ENCODE data around the gene DCDC1. TPM values are rescaled to one million over a fixed set of nuclear protein-coding genes. Genes with fewer than 3 reads are reported as not detected.
"Not testable (repeated sequence)": the region's sequence is repeated elsewhere in the genome, so short reads cannot be mapped to it uniquely, and the experiment has no call there.

Gene DCDC1
- total and polyA plus RNA-seq, 4 experiments from 2014 or later, result 0.14 to 0.29 (median 0.17) TPM; not detected in 1

GRCh38 chr11:30983143-30983542 lies 386.4 kb downstream of the DCDC1 start:
- peaks cover under 1 to 1% of the 10 kb centered on the region in 2 donors for H3K27me3 Mint-ChIP-seq
- intact Hi-C loops (cut with micrococcal nuclease), result no loop called here
- Histone ChIP-seq H3K9me3 (ENCODE audit: control insufficient read depth in 1 of 2, low read length in 2 of 2) (no peaks in the 10 kb centered on the region), H3K36me3 (ENCODE audit: insufficient read depth, low read length) (no peaks in the 10 kb centered on the region), H3K4me3 (ENCODE audit: low read length in 2 of 2) (no peak overlapping the region), H3K27me3 (ENCODE audit: insufficient read depth, low read length) (no peaks in the 10 kb centered on the region), H3K4me1 (ENCODE audit: insufficient read depth, low read length) (no peaks in the 10 kb centered on the region), H3K27ac (ENCODE audit: low read depth, low read length) (no peak overlapping the region)
- ChIA-PET POLR2A (ENCODE audit: partially characterized antibody) (no interaction called here), CTCF (ENCODE audit: partially characterized antibody) (no interaction called here)
- H3K9me3 Mint-ChIP-seq, result peaks cover 0 to 9% (median 0%) of the 10 kb centered on the region in 8 donors
- no peak overlapping the region for H3K4me3 Mint-ChIP-seq
- H3K4me1 Mint-ChIP-seq, result no peaks in the 10 kb centered on the region
- H3K27ac Mint-ChIP-seq, result no peak overlapping the region
- no peak for DNase-seq
- H3K36me3 Mint-ChIP-seq, result no peaks in the 10 kb centered on the region

- POLR2A ChIA-PET (ENCODE audit: partially characterized antibody), result no interaction called here
- CTCF ChIA-PET (ENCODE audit: partially characterized antibody), result no interaction called here
- no peak for DNase-seq
- Histone ChIP-seq H3K27me3 (ENCODE audit: insufficient read depth, low read length) (no peaks in the 10 kb centered on the region), H3K9me3 (ENCODE audit: control insufficient read depth in 1 of 2, low read length in 2 of 2) (no peaks in the 10 kb centered on the region), H3K27ac (ENCODE audit: low read depth, low read length) (no peak overlapping the region), H3K4me1 (ENCODE audit: insufficient read depth, low read length) (no peaks in the 10 kb centered on the region), H3K4me3 (ENCODE audit: low read length in 2 of 2) (no peak overlapping the region), H3K36me3 (ENCODE audit: insufficient read depth, low read length) (no peaks in the 10 kb centered on the region)
- Mint-ChIP-seq H3K36me3 (no peaks in the 10 kb centered on the region), H3K4me3 (no peak overlapping the region), H3K4me1 (no peaks in the 10 kb centered on the region), H3K9me3 (peaks cover 2 to 26% (median 14%) of the 10 kb centered on the region in 8 donors), H3K27me3 (no peaks in the 10 kb centered on the region), H3K27ac (no peak overlapping the region)
- intact Hi-C loops (cut with micrococcal nuclease), result no loop called here
Measured at GRCh38 chr11:30967579-30967978, 402.0 kb downstream of the DCDC1 start.

- no peaks in the 10 kb centered on the region for H3K36me3 Mint-ChIP-seq
- CTCF ChIA-PET (ENCODE audit: partially characterized antibody), result no interaction called here
Measured at GRCh38 chr11:30960387-30960992, 409.0 kb downstream of the DCDC1 start.

GRCh38 chr11:30956751-30957150 lies 412.8 kb downstream of the DCDC1 start:
- DNase-seq, result no peak

More at GRCh38 chr11:30960387-30960992, 409.0 kb downstream of the DCDC1 start:
- Histone ChIP-seq H3K4me1 (ENCODE audit: insufficient read depth, low read length) (no peaks in the 10 kb centered on the region), H3K4me3 (ENCODE audit: low read length in 2 of 2) (no peak overlapping the region), H3K27ac (ENCODE audit: low read depth, low read length) (no peak overlapping the region), H3K27me3 (ENCODE audit: insufficient read depth, low read length) (no peaks in the 10 kb centered on the region), H3K36me3 (ENCODE audit: insufficient read depth, low read length) (no peaks in the 10 kb centered on the region), H3K9me3 (ENCODE audit: control insufficient read depth in 1 of 2, low read length in 2 of 2) (no peaks in the 10 kb centered on the region)
- Mint-ChIP-seq H3K27me3 (no peaks in the 10 kb centered on the region), H3K27ac (no peak overlapping the region), H3K4me3 (no peak overlapping the region), H3K4me1 (no peaks in the 10 kb centered on the region), H3K9me3 (peaks cover 0 to 9% (median 2%) of the 10 kb centered on the region in 8 donors)
- no peak for DNase-seq
- intact Hi-C loops (cut with micrococcal nuclease), result no loop called here
- POLR2A ChIA-PET (ENCODE audit: partially characterized antibody), result no interaction called here

GRCh38 chr11:30949838-30950237 lies 419.7 kb downstream of the DCDC1 start:
- no peaks in the 10 kb centered on the region for H3K27me3 ChIP-seq (ENCODE audit: insufficient read depth, low read length)
- no peaks in the 10 kb centered on the region for H3K36me3 ChIP-seq (ENCODE audit: insufficient read depth, low read length)
- Mint-ChIP-seq H3K36me3 (no peaks in the 10 kb centered on the region), H3K9me3 (peaks cover 0 to 27% (median 8%) of the 10 kb centered on the region in 8 donors), H3K27ac (no peak overlapping the region), H3K27me3 (peaks cover 0 to 2% of the 10 kb centered on the region in 2 donors), H3K4me1 (no peaks in the 10 kb centered on the region), H3K4me3 (no peak overlapping the region)
- no peak for DNase-seq
- H3K9me3 ChIP-seq (ENCODE audit: control insufficient read depth in 1 of 2, low read length in 2 of 2), result no peaks in the 10 kb centered on the region
- no peak overlapping the region for H3K4me3 ChIP-seq (ENCODE audit: low read length in 2 of 2)
- intact Hi-C loops (cut with micrococcal nuclease), result no loop called here
- ChIA-PET CTCF (ENCODE audit: partially characterized antibody) (no interaction called here), POLR2A (ENCODE audit: partially characterized antibody) (no interaction called here)
- H3K27ac ChIP-seq (ENCODE audit: low read depth, low read length), result no peak overlapping the region
- H3K4me1 ChIP-seq (ENCODE audit: insufficient read depth, low read length), result no peaks in the 10 kb centered on the region

More at GRCh38 chr11:30956751-30957150, 412.8 kb downstream of the DCDC1 start:
- Histone ChIP-seq H3K9me3 (ENCODE audit: control insufficient read depth in 1 of 2, low read length in 2 of 2) (no peaks in the 10 kb centered on the region), H3K4me3 (ENCODE audit: low read length in 2 of 2) (no peak overlapping the region), H3K27me3 (ENCODE audit: insufficient read depth, low read length) (no peaks in the 10 kb centered on the region), H3K27ac (ENCODE audit: low read depth, low read length) (no peak overlapping the region), H3K36me3 (ENCODE audit: insufficient read depth, low read length) (no peaks in the 10 kb centered on the region), H3K4me1 (ENCODE audit: insufficient read depth, low read length) (no peaks in the 10 kb centered on the region)
- peak overlapping the region in 1 of 7 donors; percentile 65 for H3K27ac Mint-ChIP-seq
- H3K9me3 Mint-ChIP-seq, result peaks cover 0 to 5% (median 0%) of the 10 kb centered on the region in 8 donors
- H3K4me3 Mint-ChIP-seq, result no peak overlapping the region
- CTCF ChIA-PET (ENCODE audit: partially characterized antibody), result no interaction called here
- no peaks in the 10 kb centered on the region for H3K36me3 Mint-ChIP-seq
- no peaks in the 10 kb centered on the region for H3K27me3 Mint-ChIP-seq
- POLR2A ChIA-PET (ENCODE audit: partially characterized antibody), result no interaction called here
- intact Hi-C loops (cut with micrococcal nuclease), result no loop called here
- no peaks in the 10 kb centered on the region for H3K4me1 Mint-ChIP-seq

GRCh38 chr11:30947715-30948114 lies 421.8 kb downstream of the DCDC1 start:
- H3K4me1 ChIP-seq (ENCODE audit: insufficient read depth, low read length); H3K36me3 ChIP-seq (ENCODE audit: insufficient read depth, low read length); H3K27ac ChIP-seq (ENCODE audit: low read depth, low read length); H3K27me3 ChIP-seq (ENCODE audit: insufficient read depth, low read length); POLR2A ChIA-PET (ENCODE audit: partially characterized antibody); H3K4me3 Mint-ChIP-seq; H3K4me3 ChIP-seq (ENCODE audit: low read length in 2 of 2); DNase-seq; H3K36me3 Mint-ChIP-seq; H3K4me1 Mint-ChIP-seq; H3K27me3 Mint-ChIP-seq; intact Hi-C loops (cut with micrococcal nuclease); H3K9me3 ChIP-seq (ENCODE audit: control insufficient read depth in 1 of 2, low read length in 2 of 2); H3K27ac Mint-ChIP-seq; CTCF ChIA-PET (ENCODE audit: partially characterized antibody): not testable (repeated sequence)
- peaks cover 0 to 27% (median 11%) of the 10 kb centered on the region in 8 donors for H3K9me3 Mint-ChIP-seq

- POLR2A ChIA-PET (ENCODE audit: partially characterized antibody), result no interaction called here
- H3K36me3 Mint-ChIP-seq, result no peaks in the 10 kb centered on the region
- H3K4me1 ChIP-seq (ENCODE audit: insufficient read depth, low read length), result no peaks in the 10 kb centered on the region
Measured at GRCh38 chr11:30938810-30939209, 430.7 kb downstream of the DCDC1 start.

More at GRCh38 chr11:30938810-30939209, 430.7 kb downstream of the DCDC1 start:
- Histone ChIP-seq H3K4me3 (ENCODE audit: low read length in 2 of 2) (no peak overlapping the region), H3K27ac (ENCODE audit: low read depth, low read length) (no peak overlapping the region), H3K27me3 (ENCODE audit: insufficient read depth, low read length) (no peaks in the 10 kb centered on the region), H3K36me3 (ENCODE audit: insufficient read depth, low read length) (no peaks in the 10 kb centered on the region), H3K9me3 (ENCODE audit: control insufficient read depth in 1 of 2, low read length in 2 of 2) (no peaks in the 10 kb centered on the region)
- intact Hi-C loops (cut with micrococcal nuclease), result no loop called here
- Mint-ChIP-seq H3K27me3 (no peaks in the 10 kb centered on the region), H3K9me3 (peaks cover 4 to 27% (median 9%) of the 10 kb centered on the region in 8 donors), H3K4me3 (no peak overlapping the region), H3K4me1 (no peaks in the 10 kb centered on the region), H3K27ac (no peak overlapping the region)
- CTCF ChIA-PET (ENCODE audit: partially characterized antibody), result no interaction called here
- DNase-seq, result no peak
